Type B pancreatic cell (in vitro differentiated cells): ENCODE data around the gene IRAK3. TPM values are rescaled to one million over a fixed set of nuclear protein-coding genes. Genes with fewer than 3 reads are reported as not detected.

Experiments used
- DNase-seq: peaks from one replicate; pipeline ENCODE4 v3.0.0; 2021; ENCODE audit warnings: mixed read lengths; ENCODE audit not compliant: unreplicated experiment; ENCODE audit errors: extremely low spot score
- H3K27ac Mint-ChIP-seq: 2 replicates; pipeline ENCODE4 v1.8.0; 2021; ENCODE audit warnings: mild to moderate bottlenecking, mixed read lengths
- H3K27me3 Mint-ChIP-seq: 2 replicates; pipeline ENCODE4 v1.8.0; 2021; ENCODE audit warnings: mixed read lengths
- H3K36me3 Mint-ChIP-seq: 2 replicates; pipeline ENCODE4 v1.8.0; 2021; ENCODE audit warnings: mixed read lengths
- H3K4me1 Mint-ChIP-seq: one replicate; pipeline ENCODE4 v1.8.0; 2021; ENCODE audit warnings: mixed read lengths; ENCODE audit not compliant: unreplicated experiment
- H3K4me3 Mint-ChIP-seq: 2 replicates; pipeline ENCODE4 v1.8.0; 2021; ENCODE audit warnings: mild to moderate bottlenecking, mixed read lengths
- H3K9me3 Mint-ChIP-seq: 2 replicates; pipeline ENCODE4 v1.8.0; 2021; ENCODE audit warnings: mixed read lengths
- total RNA-seq: library from RNA; stranded (reverse); gene quantifications from 2 replicates; pipeline ENCODE4 v1.2.1, GENCODE V29; 2021; ENCODE audit warnings: low replicate concordance
- TF ChIP-seq, protein P1 (sequence below): fragments of 200-600 bp; sonication (generic); conservative IDR thresholded peaks from 2 replicates; pipeline ENCODE4 v1.5.0; 2021; ENCODE audit warnings: antibody characterized with exemption, mild to moderate bottlenecking

The IRAK3 gene
- total RNA-seq, 1 donor from 2014 or later, result 0.34 TPM

DNA sequence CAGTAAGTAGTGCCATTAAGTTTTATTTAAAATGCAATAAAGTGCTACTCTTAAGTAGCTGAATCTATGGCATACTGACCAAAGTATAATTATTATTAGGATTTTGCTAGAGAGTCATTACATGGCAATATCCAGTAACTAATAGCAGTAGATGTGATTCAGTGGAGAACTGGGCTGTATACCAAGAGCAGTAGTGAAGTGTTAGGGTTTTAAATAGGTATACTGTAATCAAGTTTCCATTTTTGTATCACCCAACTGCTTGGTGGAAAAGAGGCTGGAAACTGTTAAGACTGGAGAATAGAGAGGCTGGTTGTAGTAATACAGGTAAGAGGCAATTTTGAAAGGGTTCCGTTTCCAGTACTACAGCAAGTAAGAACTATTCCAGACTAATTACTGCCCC, 45.1 kb upstream of the IRAK3 start:
- TF ChIP-seq, protein P1, sequence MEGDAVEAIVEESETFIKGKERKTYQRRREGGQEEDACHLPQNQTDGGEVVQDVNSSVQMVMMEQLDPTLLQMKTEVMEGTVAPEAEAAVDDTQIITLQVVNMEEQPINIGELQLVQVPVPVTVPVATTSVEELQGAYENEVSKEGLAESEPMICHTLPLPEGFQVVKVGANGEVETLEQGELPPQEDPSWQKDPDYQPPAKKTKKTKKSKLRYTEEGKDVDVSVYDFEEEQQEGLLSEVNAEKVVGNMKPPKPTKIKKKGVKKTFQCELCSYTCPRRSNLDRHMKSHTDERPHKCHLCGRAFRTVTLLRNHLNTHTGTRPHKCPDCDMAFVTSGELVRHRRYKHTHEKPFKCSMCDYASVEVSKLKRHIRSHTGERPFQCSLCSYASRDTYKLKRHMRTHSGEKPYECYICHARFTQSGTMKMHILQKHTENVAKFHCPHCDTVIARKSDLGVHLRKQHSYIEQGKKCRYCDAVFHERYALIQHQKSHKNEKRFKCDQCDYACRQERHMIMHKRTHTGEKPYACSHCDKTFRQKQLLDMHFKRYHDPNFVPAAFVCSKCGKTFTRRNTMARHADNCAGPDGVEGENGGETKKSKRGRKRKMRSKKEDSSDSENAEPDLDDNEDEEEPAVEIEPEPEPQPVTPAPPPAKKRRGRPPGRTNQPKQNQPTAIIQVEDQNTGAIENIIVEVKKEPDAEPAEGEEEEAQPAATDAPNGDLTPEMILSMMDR, result no peak
- no peak overlapping the region for H3K4me3 Mint-ChIP-seq

GRCh38 chr12:66144791-66145754, 43.9 kb upstream of the IRAK3 start:
- peaks cover 6% of the 10 kb centered on the region for H3K4me1 Mint-ChIP-seq
- TF ChIP-seq, protein P1, result peak; percentile 78
- peak overlapping the region; percentile 71 for H3K27ac Mint-ChIP-seq
- no peak for DNase-seq
- peaks cover 4% of the 10 kb centered on the region for H3K9me3 Mint-ChIP-seq
- no peaks in the 10 kb centered on the region for H3K27me3 Mint-ChIP-seq
- H3K4me3 Mint-ChIP-seq, result no peak overlapping the region
- peaks cover 7% of the 10 kb centered on the region for H3K36me3 Mint-ChIP-seq

More for the DNA sequence above, 45.1 kb upstream of the IRAK3 start:
- H3K27ac Mint-ChIP-seq, result no peak overlapping the region
- H3K36me3 Mint-ChIP-seq, result peaks cover 15% of the 10 kb centered on the region
- H3K4me1 Mint-ChIP-seq, result peaks cover 6% of the 10 kb centered on the region
- peaks cover 4% of the 10 kb centered on the region for H3K9me3 Mint-ChIP-seq
- H3K27me3 Mint-ChIP-seq, result no peaks in the 10 kb centered on the region
- DNase-seq, result no peak

- Mint-ChIP-seq H3K9me3 (no peaks in the 10 kb centered on the region), H3K27ac (no peak overlapping the region), H3K36me3 (no peaks in the 10 kb centered on the region), H3K4me1 (peaks cover 3% of the 10 kb centered on the region), H3K4me3 (no peak overlapping the region), H3K27me3 (no peaks in the 10 kb centered on the region)
- no peak for DNase-seq
- TF ChIP-seq, protein P1, result peak; percentile 59
Measured at GRCh38 chr12:66149702-66150398, 39.2 kb upstream of the IRAK3 start.

- Mint-ChIP-seq H3K4me1 (no peaks in the 10 kb centered on the region), H3K36me3 (no peaks in the 10 kb centered on the region), H3K27me3 (peaks cover 2% of the 10 kb centered on the region), H3K4me3 (no peak overlapping the region), H3K9me3 (no peaks in the 10 kb centered on the region), H3K27ac (no peak overlapping the region)
- TF ChIP-seq, protein P1, result no peak
- DNase-seq, result no peak
Measured at GRCh38 chr12:66152732-66153131, 36.3 kb upstream of the IRAK3 start.

DNA sequence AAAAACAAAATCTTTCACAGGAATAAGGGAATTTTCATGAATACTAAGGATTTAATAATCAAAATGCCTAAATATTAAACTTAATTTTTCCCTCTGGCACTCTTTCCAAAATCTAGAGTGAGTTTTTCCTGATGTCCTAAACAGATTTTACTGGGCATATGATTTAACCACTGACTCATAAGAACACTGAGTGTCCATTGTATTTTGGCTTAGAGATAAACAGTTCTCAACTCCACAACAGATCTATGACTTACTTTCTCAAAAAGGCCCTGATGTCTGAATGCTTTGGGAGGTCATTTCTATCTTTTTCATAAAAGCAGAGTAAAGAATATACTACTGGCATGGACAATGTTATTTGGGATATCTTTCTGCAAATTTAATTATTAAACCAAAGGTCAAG, 34.2 kb upstream of the IRAK3 start:
- Mint-ChIP-seq H3K36me3 (peaks cover 7% of the 10 kb centered on the region), H3K9me3 (peaks cover 4% of the 10 kb centered on the region), H3K27ac (no peak overlapping the region), H3K4me3 (no peak overlapping the region), H3K4me1 (no peaks in the 10 kb centered on the region), H3K27me3 (peaks cover 2% of the 10 kb centered on the region)
- no peak for DNase-seq
- TF ChIP-seq, protein P1, result no peak
